Ascending aorta (tissue), 2 donors: Measurements from ENCODE around the gene CHST12. TPM values are rescaled to one million over a fixed set of nuclear protein-coding genes. Genes with fewer than 3 reads are reported as not detected.

Experiments
- DNase-seq, 2 donors: peaks; one replicate each; pipeline ENCODE4 v3.0.0-alpha.2; 2019; ENCODE audit warnings: low spot score in 2 of 2
- H3K27ac ChIP-seq, 2 donors: fragments of 200-600 bp; sonication (generic); one replicate each; pipeline ENCODE4 v1.5.1; 2016 to 2017; ENCODE audit warnings: mild to moderate bottlenecking in 1 of 2
- H3K27me3 ChIP-seq: fragments of 200-600 bp; sonication (generic); one replicate; pipeline ENCODE4 v1.5.1; 2017
- H3K36me3 ChIP-seq, 2 donors: fragments of 200-600 bp; sonication (generic); one replicate each; pipeline ENCODE4 v1.5.1; 2016
- H3K4me1 ChIP-seq, 2 donors: fragments of 200-600 bp; sonication (generic); one replicate each; pipeline ENCODE4 v1.5.1; 2016 to 2017; ENCODE audit warnings: mild to moderate bottlenecking in 1 of 2
- H3K4me3 ChIP-seq, 2 donors: fragments of 200-600 bp; sonication (generic); one replicate each; pipeline ENCODE4 v1.5.1; 2016 to 2017; ENCODE audit warnings: mild to moderate bottlenecking in 1 of 2
- H3K9me3 ChIP-seq, 2 donors: fragments of 200-600 bp; sonication (generic); one replicate each; pipeline ENCODE4 v1.5.1; 2016
- intact Hi-C: fragments of 100-400 bp; cut with DNase I; formaldehyde crosslinking; loops from one replicate; pipeline ENCODE4 v1.15.1; 2023
- total RNA-seq: library from RNA; depleted of rRNA; stranded (reverse); fragments of >200 nt; gene quantifications from one replicate; pipeline ENCODE4 v1.1.0, GENCODE V29; 2016
- TF ChIP-seq, protein P1 (sequence below), 3 experiments: fragments of 200-600 bp in 2 of 3; fragments of 450-650 bp in 1 of 3; sonication (generic) in 2 of 3; IDR thresholded peaks; one replicate each; pipeline ENCODE4 v1.5.1; 2016 to 2019; ENCODE audit warnings: antibody characterized with exemption in 3 of 3, mild to moderate bottlenecking in 1 of 3, moderate library complexity in 1 of 3

CHST12 gene
- total RNA-seq, 1 donor from 2014 or later = 79.4 TPM

GRCh38 chr7:2475678-2476015 lies 72.2 kb downstream of the CHST12 start:
- peaks cover 6% of the 10 kb centered on the region for H3K27me3 ChIP-seq
- H3K9me3 ChIP-seq = no peaks in the 10 kb centered on the region
- DNase-seq = no peak
- TF ChIP-seq, protein P1, sequence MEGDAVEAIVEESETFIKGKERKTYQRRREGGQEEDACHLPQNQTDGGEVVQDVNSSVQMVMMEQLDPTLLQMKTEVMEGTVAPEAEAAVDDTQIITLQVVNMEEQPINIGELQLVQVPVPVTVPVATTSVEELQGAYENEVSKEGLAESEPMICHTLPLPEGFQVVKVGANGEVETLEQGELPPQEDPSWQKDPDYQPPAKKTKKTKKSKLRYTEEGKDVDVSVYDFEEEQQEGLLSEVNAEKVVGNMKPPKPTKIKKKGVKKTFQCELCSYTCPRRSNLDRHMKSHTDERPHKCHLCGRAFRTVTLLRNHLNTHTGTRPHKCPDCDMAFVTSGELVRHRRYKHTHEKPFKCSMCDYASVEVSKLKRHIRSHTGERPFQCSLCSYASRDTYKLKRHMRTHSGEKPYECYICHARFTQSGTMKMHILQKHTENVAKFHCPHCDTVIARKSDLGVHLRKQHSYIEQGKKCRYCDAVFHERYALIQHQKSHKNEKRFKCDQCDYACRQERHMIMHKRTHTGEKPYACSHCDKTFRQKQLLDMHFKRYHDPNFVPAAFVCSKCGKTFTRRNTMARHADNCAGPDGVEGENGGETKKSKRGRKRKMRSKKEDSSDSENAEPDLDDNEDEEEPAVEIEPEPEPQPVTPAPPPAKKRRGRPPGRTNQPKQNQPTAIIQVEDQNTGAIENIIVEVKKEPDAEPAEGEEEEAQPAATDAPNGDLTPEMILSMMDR (IDR thresholded peaks at IDR 0.05) = no peak
- H3K4me3 ChIP-seq = no peak overlapping the region
- intact Hi-C loops = loop anchor here (2.0 kb wide), 1 partner anchor 41 kb away; no protein-coding TSS in a partner anchor
- H3K36me3 ChIP-seq = no peaks in the 10 kb centered on the region
- H3K27ac ChIP-seq = no peak overlapping the region
- peaks cover 6 to 15% of the 10 kb centered on the region in 2 donors for H3K4me1 ChIP-seq

DNA sequence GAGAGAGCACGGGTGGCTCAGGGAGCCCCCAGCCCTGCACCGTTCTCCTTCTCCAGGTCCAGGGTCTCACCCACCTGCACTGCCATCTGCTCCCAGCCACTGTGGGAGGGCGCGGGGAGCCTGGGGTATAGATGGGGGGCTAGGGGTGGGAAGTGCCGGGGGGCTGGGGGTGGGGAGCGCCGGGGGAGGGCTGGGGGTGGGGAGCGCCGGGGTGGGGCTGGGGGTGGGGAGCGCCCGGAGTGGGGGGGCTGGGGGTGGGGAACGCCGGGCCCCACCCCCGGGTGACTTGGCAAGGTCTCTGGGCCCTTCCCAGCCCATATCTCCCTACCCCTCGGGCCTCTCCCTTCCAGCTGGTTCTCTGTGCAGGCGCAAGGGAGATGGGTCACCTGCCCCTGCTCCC lies 72.9 kb downstream of the CHST12 start, which contains the start of gene GRIFIN:
Gene GRIFIN (minus strand): TSS at position 101 of the 400 bp plus-strand sequence. CDS start 15 bp downstream, at position 86.
- H3K4me1 ChIP-seq = peaks cover 6 to 15% of the 10 kb centered on the region in 2 donors
- no peak within 1 kb of the TSS for H3K27ac ChIP-seq
- TF ChIP-seq, protein P1 (IDR thresholded peaks at IDR 0.05) = no peak
- H3K27me3 ChIP-seq = peaks cover 6% of the 10 kb centered on the region
- no peaks in the 10 kb centered on the region for H3K9me3 ChIP-seq
- intact Hi-C loops = loop anchor here (2.0 kb wide), 1 partner anchor 41 kb away; no protein-coding TSS in a partner anchor
- H3K36me3 ChIP-seq = no peaks in the 10 kb centered on the region
- H3K4me3 ChIP-seq = no peak within 1 kb of the TSS
- no peak for DNase-seq

DNA sequence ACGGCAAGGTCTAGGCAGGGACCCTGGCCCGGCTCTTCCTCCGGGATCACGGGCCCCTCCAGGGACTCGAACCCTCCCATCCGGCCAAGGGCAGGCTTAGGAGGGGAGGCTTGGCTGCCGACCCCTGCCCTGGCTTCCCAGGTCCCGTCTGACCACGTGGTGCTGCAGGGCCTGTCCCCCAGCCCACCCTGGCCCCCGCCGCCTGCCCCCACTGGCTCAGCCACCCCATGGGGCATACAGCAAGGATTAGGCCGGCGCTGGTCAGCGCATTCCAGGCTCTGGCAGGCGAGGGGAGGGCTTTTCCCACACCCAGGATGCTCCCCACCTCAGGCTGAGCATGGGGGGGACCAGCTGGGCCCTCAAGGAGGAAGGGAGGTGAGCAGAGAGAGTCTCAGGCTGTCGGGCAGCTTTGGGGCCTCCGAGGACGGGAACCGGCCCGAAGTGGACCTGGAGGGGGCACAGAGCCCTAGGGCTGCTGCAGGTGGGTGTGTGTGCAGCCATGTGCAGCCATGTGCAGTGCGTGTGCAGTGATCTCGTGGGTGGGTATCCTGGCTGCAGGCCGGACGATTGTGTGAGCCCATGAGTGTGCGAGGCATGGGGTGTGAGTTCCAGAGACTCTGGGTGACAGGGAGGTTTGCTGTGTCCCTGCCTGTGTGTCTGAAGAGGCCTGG lies 73.5 kb downstream of the CHST12 start:
- Histone ChIP-seq H3K27me3 (peaks cover 6% of the 10 kb centered on the region), H3K4me3 (no peak overlapping the region), H3K36me3 (no peaks in the 10 kb centered on the region), H3K27ac (no peak overlapping the region), H3K9me3 (no peaks in the 10 kb centered on the region), H3K4me1 (peaks cover 6 to 15% of the 10 kb centered on the region in 2 donors)
- TF ChIP-seq, protein P1 (IDR thresholded peaks at IDR 0.05) = no peak
- DNase-seq = no peak
- intact Hi-C loops = loop anchor here (2.0 kb wide), 1 partner anchor 40 kb away; no protein-coding TSS in a partner anchor

DNA sequence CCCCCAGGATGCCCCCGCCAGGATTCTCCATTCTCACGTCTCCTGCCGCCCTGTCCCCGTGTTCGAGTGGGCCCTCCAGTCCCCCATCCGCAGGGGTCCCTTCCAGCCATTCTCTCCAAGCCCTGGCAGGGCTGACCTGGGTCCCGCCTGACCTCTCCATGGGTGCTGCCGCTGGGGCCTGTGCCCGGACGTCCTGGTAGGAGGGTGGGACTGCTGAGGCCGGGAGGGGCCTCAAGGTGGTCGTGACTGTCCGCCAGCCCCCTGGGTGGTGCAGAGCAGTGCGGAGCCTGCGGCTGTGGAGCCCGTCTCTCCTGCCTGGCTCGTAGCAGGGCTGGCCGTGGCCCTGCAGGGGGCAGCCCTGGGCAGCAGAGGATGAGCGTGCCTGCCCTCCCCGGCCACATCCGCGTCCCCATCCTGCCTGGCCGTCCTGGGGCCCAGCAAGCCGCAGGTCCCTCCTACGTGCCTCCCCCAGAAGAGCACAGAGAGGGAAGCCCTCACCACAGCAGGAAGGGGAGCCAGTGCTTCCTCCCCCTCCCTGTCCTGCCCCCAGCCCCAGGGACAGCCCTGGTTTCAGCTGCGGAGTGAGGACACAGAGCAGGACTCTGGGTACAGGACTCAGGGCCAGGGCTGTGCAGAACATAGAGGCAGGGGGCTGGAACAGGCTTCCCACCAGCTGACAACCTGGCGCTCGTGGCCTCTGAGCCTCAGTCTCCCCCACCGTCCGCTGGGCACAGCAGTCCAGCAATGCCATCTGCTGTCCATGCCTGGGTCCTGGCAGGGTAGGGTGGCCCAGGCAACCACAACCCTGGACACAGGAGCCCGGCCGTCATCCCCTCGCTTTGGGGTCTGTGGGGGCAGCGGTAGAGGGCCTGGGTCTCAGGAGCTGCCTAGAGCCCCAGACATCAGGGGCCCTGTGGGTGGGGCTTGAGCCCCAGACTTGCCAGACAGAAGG lies 74.3 kb downstream of the CHST12 start:
- H3K9me3 ChIP-seq = no peaks in the 10 kb centered on the region
- peaks cover 6% of the 10 kb centered on the region for H3K27me3 ChIP-seq
- TF ChIP-seq, protein P1 (IDR thresholded peaks at IDR 0.05) = peak; percentile 52 to 63 (median 63)
- H3K4me3 ChIP-seq = no peak overlapping the region
- H3K4me1 ChIP-seq = peaks cover 6 to 15% of the 10 kb centered on the region in 2 donors
- no peaks in the 10 kb centered on the region for H3K36me3 ChIP-seq
- H3K27ac ChIP-seq = no peak overlapping the region
- no peak for DNase-seq
- intact Hi-C loops = loop anchor here (2.0 kb wide), 1 partner anchor 39 kb away; no protein-coding TSS in a partner anchor

- intact Hi-C loops = no loop called here
- TF ChIP-seq, protein P1 (IDR thresholded peaks at IDR 0.05) = no peak
- Histone ChIP-seq H3K36me3 (no peaks in the 10 kb centered on the region), H3K27me3 (peaks cover 6% of the 10 kb centered on the region), H3K9me3 (peaks cover 0 to 7% of the 10 kb centered on the region in 2 donors), H3K4me1 (peaks cover 6 to 15% of the 10 kb centered on the region in 2 donors), H3K4me3 (peak overlapping the region in 1 of 2 donors; percentile 36), H3K27ac (no peak overlapping the region)
- DNase-seq = peak in 1 of 2 donors; percentile 83
Observed at GRCh38 chr7:2478399-2478785, 75.0 kb downstream of the CHST12 start.
